ENCODE results near the gene FRK.

Gene FRK

DNA sequence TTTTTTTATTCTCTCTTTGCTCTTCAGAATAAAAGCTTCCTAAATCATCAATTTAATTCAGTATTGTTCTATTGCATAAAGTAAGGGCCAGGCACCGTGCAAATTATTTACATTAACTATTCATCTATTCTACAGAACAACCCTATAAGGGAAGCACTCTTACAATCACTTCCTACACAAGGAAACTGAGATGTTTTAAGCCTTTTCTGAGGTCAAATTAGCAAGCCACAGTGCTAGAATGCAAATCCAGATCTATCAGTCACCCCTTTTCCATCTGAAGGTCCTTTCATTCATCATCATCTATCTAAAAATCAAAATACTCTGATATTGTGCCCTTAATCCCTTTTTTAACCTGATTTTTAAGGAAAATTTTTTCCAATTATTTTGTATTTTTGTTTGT, 31.2 kb downstream of the FRK start:
- CTCF ChIA-PET: no interaction called here
- no peaks in the 10 kb centered on the region for H3K9me3 ChIP-seq (ENCODE audit: control insufficient read depth, insufficient read depth, low read depth, low read length)
- H3K4me1 ChIP-seq (ENCODE audit: control insufficient read depth, insufficient read depth, low read length): no peaks in the 10 kb centered on the region
- TF ChIP-seq ZSCAN16 (tag by site-specific recombination; IDR thresholded peaks at IDR 0.05) (no peak), ZNF184 (tag by site-specific recombination; IDR thresholded peaks at IDR 0.05) (no peak), ZNF558 (tag by site-specific recombination; IDR thresholded peaks at IDR 0.05) (no peak), ZNF600 (tag by site-specific recombination; IDR thresholded peaks at IDR 0.05) (no peak), ZNF19 (tag by site-specific recombination; IDR thresholded peaks at IDR 0.05; ENCODE audit: low read depth) (no peak), EGR2 (tag by site-specific recombination; IDR thresholded peaks at IDR 0.05; ENCODE audit: low read depth) (no peak), ZFP3 (tag by site-specific recombination; IDR thresholded peaks at IDR 0.05; ENCODE audit: low read depth) (no peak), SALL2 (tag by site-specific recombination; IDR thresholded peaks at IDR 0.05; ENCODE audit: borderline replicate concordance) (no peak), FEZF1 (tag by site-specific recombination; IDR thresholded peaks at IDR 0.05) (no peak), ZNF416 (tag by site-specific recombination; IDR thresholded peaks at IDR 0.05) (no peak), ZNF23 (tag by site-specific recombination; IDR thresholded peaks at IDR 0.05; ENCODE audit: borderline replicate concordance) (no peak), ZNF138 (tag by site-specific recombination; IDR thresholded peaks at IDR 0.05; ENCODE audit: borderline replicate concordance) (no peak)
- TF ChIP-seq, protein P1, sequence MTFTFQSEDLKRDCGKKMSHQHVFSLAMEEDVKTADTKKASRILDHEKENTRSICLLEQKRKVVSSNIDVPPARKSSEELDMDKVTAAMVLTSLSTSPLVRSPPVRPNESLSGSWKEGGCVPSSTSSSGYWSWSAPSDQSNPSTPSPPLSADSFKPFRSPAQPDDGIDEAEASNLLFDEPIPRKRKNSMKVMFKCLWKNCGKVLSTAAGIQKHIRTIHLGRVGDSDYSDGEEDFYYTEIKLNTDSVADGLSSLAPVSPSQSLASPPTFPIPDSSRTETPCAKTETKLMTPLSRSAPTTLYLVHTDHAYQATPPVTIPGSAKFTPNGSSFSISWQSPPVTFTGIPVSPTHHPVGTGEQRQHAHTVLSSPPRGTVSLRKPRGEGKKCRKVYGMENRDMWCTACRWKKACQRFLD (tag by site-specific recombination; IDR thresholded peaks at IDR 0.05): no peak
- TF ChIP-seq, protein P2, sequence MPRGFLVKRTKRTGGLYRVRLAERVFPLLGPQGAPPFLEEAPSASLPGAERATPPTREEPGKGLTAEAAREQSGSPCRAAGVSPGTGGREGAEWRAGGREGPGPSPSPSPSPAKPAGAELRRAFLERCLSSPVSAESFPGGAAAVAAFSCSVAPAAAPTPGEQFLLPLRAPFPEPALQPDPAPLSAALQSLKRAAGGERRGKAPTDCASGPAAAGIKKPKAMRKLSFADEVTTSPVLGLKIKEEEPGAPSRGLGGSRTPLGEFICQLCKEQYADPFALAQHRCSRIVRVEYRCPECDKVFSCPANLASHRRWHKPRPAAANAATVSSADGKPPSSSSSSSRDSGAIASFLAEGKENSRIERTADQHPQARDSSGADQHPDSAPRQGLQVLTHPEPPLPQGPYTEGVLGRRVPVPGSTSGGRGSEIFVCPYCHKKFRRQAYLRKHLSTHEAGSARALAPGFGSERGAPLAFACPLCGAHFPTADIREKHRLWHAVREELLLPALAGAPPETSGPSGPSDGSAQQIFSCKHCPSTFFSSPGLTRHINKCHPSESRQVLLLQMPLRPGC (tag by site-specific recombination; IDR thresholded peaks at IDR 0.05): no peak
- TF ChIP-seq, protein P3, sequence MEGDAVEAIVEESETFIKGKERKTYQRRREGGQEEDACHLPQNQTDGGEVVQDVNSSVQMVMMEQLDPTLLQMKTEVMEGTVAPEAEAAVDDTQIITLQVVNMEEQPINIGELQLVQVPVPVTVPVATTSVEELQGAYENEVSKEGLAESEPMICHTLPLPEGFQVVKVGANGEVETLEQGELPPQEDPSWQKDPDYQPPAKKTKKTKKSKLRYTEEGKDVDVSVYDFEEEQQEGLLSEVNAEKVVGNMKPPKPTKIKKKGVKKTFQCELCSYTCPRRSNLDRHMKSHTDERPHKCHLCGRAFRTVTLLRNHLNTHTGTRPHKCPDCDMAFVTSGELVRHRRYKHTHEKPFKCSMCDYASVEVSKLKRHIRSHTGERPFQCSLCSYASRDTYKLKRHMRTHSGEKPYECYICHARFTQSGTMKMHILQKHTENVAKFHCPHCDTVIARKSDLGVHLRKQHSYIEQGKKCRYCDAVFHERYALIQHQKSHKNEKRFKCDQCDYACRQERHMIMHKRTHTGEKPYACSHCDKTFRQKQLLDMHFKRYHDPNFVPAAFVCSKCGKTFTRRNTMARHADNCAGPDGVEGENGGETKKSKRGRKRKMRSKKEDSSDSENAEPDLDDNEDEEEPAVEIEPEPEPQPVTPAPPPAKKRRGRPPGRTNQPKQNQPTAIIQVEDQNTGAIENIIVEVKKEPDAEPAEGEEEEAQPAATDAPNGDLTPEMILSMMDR (tag by site-specific recombination; IDR thresholded peaks at IDR 0.05): no peak
- H3K4me3 ChIP-seq (ENCODE audit: low read depth, low read length): no peak overlapping the region
- no peaks in the 10 kb centered on the region for H3K36me3 ChIP-seq (ENCODE audit: control insufficient read depth in 2 of 2, insufficient read depth in 1 of 2, low read length in 2 of 2)
- H3K27ac ChIP-seq (ENCODE audit: extremely low read depth, low read depth, low read length): no peak overlapping the region
- POLR2A ChIA-PET: no interaction called here

DNA sequence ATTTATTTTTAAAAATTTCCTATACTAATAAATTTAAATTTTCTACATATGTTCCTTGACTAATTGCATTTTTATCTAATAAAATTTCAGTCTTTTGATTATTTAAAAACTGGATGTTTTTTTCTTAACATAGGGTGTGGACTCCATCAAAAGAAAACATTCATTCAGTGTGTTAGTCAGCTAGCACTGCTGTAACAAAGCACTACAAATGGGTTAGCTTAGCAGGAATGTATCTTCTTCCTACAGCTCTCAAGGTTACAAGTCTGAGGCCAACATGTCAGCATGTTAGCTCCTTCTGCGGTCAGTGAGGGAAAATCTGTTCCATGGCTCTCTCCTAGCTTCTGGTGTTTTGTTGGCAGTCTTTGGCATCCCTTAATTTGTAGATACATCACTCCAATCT, 32.5 kb downstream of the FRK start:
- no peaks in the 10 kb centered on the region for H3K9me3 ChIP-seq (ENCODE audit: control insufficient read depth, insufficient read depth, low read depth, low read length)
- no peaks in the 10 kb centered on the region for H3K4me1 ChIP-seq (ENCODE audit: control insufficient read depth, insufficient read depth, low read length)
- CTCF ChIA-PET: interaction anchor here (1.1 kb wide), 1 partner anchor 14 kb away, joined by 3 read pairs; no protein-coding TSS in a partner anchor
- no peak overlapping the region for H3K4me3 ChIP-seq (ENCODE audit: low read depth, low read length)
- POLR2A ChIA-PET: interaction anchor here (1.1 kb wide), 1 partner anchor 72 kb away, joined by 3 read pairs; the partner anchor contains the start of gene NT5DC1
- no peak overlapping the region for H3K27ac ChIP-seq (ENCODE audit: extremely low read depth, low read depth, low read length)
- no peaks in the 10 kb centered on the region for H3K36me3 ChIP-seq (ENCODE audit: control insufficient read depth in 2 of 2, insufficient read depth in 1 of 2, low read length in 2 of 2)
- TF ChIP-seq ZNF777 (tag by site-specific recombination; IDR thresholded peaks at IDR 0.05; ENCODE audit: borderline replicate concordance) (no peak), ZNF174 (tag by site-specific recombination; IDR thresholded peaks at IDR 0.05) (no peak), ZNF501 (tag by site-specific recombination; IDR thresholded peaks at IDR 0.05) (no peak), ZNF10 (tag by site-specific recombination; IDR thresholded peaks at IDR 0.05) (no peak), ZNF747 (tag by site-specific recombination; IDR thresholded peaks at IDR 0.05) (no peak), REPIN1 (tag by site-specific recombination; IDR thresholded peaks at IDR 0.05; ENCODE audit: low read depth) (no peak), WT1 (tag by site-specific recombination; IDR thresholded peaks at IDR 0.05) (no peak)
- TF ChIP-seq, protein P4, sequence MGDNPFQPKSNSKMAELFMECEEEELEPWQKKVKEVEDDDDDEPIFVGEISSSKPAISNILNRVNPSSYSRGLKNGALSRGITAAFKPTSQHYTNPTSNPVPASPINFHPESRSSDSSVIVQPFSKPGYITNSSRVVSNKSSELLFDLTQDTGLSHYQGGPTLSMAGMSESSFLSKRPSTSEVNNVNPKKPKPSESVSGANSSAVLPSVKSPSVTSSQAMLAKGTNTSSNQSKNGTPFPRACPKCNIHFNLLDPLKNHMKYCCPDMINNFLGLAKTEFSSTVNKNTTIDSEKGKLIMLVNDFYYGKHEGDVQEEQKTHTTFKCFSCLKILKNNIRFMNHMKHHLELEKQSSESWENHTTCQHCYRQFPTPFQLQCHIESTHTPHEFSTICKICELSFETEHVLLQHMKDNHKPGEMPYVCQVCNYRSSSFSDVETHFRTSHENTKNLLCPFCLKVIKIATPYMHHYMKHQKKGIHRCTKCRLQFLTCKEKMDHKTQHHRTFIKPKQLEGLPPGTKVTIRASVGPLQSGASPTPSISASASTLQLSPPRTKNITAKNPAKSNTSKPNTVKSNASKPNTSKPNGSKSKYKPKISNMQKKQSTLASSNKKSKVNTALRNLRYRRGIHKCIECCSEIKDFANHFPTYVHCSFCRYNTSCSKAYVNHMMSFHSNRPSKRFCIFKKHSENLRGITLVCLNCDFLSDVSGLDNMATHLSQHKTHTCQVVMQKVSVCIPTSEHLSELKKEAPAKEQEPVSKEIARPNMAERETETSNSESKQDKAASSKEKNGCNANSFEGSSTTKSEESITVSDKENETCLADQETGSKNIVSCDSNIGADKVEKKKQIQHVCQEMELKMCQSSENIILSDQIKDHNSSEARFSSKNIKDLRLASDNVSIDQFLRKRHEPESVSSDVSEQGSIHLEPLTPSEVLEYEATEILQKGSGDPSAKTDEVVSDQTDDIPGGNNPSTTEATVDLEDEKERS (tag by site-specific recombination; IDR thresholded peaks at IDR 0.05): no peak
- TF ChIP-seq, protein P5, sequence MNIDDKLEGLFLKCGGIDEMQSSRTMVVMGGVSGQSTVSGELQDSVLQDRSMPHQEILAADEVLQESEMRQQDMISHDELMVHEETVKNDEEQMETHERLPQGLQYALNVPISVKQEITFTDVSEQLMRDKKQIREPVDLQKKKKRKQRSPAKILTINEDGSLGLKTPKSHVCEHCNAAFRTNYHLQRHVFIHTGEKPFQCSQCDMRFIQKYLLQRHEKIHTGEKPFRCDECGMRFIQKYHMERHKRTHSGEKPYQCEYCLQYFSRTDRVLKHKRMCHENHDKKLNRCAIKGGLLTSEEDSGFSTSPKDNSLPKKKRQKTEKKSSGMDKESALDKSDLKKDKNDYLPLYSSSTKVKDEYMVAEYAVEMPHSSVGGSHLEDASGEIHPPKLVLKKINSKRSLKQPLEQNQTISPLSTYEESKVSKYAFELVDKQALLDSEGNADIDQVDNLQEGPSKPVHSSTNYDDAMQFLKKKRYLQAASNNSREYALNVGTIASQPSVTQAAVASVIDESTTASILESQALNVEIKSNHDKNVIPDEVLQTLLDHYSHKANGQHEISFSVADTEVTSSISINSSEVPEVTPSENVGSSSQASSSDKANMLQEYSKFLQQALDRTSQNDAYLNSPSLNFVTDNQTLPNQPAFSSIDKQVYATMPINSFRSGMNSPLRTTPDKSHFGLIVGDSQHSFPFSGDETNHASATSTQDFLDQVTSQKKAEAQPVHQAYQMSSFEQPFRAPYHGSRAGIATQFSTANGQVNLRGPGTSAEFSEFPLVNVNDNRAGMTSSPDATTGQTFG (tag by site-specific recombination; IDR thresholded peaks at IDR 0.05; ENCODE audit: borderline replicate concordance): no peak

All from HEK293 (cell line).